HG03097 (cell line): ENCODE measurements around the gene TP53BP2.
"Not testable (repeated sequence)": the region's sequence is repeated elsewhere in the genome, so short reads cannot be mapped to it uniquely, and the experiment has no call there.

Experiments
- ATAC-seq: cut with Tn5 transposase; IDR thresholded peaks from one replicate; pipeline ENCODE4 v1.9.1; 2021; ENCODE audit not compliant: unreplicated experiment, low FRiP score

TP53BP2 gene

DNA sequence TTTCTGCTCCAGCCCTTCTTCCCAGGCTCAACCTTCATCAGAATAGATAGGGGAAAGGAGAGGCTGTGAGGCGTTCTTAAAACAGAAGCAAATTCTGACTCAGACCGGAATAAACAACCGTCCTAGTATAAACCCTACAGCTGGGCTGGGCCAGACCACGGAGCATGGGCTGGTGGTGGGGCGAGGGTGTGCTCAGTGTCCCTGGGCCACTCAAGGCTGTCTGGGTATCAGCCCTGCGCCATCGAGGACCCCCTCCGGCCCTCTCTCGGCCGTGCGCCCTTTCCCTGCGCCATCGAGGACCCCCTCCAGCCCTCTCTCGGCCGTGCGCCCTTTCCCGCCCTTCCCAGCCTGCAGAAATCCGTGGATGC is 97.4 kb downstream of the TP53BP2 start:
- ATAC-seq, result no peak

DNA sequence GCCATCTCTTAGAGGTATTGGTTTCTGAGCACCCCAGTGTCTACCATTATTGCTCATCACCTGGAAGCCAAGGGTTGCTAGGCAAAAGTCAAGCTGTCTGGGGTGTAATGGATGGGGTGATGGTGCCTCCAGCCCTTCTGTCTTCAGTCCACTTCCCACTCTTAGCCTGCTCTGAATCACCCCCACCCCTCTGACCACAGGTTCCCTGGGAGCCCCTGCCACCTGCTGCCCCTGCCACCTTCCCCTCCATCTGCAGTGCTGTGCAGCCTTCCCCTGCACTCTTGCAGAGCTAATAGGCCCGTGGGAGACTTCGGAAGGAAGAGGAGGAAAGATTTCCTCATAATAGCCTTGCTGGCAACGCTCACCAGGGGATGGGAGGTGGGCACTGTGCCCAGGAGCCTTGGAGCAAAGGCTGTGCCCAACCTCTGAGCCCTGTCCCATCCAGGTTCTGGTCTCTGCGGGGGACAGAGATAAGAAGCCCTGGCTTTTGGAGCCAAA is 97.9 kb downstream of the TP53BP2 start:
- no peak for ATAC-seq

DNA sequence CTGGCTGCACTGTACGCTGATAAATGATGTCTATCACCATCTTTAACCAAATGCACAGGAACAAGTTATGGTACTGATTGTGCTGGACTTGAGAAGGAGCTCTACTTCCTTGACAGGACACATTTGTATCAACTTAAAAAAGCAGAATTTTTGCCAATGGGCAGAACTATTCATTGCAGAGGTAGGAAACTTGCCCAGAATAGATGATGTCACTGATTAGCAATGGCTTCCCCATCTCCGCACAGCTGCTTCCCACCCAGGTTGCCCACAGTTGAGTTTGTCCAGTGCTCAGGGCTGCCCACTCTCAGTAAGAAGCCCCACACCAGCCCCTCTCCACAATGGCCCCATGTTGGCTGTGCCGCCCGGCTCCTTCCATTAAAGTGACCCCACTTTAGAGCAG is 100.0 kb downstream of the TP53BP2 start:
- ATAC-seq, result no peak

DNA sequence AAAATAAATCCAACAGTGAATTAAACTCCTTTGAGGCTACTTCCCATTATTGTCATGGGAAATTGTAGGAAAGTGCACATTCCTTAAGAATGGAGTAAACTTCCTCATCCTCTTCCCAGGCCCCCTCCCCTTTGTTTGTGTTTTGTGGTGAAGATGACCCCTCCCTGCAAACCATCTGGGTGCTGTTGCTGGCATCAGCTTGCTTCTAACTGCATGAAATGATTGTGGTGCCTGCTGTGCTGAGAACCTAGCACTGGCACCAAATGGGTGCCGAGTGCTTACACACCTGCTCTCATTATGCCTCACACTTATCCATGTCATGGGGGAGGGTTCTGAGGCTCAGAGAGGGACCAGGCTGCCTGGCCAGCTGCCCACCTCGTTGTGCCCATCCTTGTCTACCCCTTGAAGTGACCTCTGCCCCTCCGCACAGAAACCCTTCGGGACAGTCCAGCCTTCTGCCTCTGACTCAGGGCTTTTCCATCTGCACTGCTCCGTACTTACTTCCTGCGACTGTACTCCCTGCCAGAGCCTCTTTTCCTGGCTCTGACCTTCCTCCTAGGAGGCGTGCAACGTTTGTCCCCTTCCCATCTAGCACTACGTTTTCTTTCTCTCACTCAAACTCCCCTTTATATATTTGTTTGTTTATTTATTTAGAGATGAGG is 102.8 kb downstream of the TP53BP2 start:
- no peak for ATAC-seq

DNA sequence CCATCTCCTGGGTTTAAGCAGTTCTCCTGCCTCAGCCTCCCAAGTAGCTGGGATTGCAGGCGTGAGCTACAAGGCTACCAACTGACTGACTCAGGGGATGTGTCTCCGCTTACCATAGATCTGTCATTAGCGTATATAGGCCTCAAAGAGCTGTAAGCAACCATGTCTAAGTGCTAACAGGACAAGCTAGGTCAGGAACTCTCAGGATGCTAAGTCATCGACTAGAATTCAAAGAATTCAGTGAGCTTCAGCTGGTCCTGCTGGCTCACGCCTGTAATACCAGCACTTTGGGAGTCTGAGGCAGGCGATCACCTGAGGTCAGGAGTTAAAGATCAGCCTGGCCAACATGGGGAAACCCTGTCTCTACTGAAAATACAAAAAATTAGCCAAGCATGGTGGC is 103.9 kb downstream of the TP53BP2 start:
- ATAC-seq, result no peak

DNA sequence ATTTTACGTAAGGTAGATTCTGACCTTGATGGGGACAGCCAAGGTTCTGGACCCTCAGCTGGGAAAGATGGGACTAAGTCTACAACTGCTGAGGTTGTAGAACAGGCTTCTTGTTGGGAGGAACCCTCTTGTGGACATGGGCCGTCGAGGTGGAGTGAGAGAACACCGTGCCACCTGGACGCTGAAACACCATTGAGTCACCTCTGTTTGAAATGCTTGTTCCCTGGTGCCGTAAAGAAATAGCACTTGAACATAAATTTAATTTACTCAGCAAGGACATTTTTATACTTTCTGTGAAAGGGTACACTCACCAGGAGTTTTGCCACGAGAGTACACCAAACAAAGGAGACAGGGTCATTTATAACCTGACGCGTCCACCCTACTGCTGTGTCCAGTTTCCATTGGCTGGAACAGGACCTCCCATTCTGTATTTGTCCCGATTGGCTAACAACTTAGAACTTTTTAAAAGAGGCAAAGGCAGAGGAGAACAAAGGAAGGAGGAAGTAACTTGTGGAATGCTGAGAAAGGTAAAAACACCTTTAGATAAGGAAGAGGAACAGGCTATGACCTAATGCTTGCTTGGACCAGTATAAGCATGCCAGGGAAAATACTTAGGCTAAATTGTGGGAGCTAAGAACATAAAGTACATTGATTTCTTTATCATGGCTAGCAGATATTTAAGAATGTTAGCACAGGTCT is 105.6 kb downstream of the TP53BP2 start:
- not testable (repeated sequence) for ATAC-seq

DNA sequence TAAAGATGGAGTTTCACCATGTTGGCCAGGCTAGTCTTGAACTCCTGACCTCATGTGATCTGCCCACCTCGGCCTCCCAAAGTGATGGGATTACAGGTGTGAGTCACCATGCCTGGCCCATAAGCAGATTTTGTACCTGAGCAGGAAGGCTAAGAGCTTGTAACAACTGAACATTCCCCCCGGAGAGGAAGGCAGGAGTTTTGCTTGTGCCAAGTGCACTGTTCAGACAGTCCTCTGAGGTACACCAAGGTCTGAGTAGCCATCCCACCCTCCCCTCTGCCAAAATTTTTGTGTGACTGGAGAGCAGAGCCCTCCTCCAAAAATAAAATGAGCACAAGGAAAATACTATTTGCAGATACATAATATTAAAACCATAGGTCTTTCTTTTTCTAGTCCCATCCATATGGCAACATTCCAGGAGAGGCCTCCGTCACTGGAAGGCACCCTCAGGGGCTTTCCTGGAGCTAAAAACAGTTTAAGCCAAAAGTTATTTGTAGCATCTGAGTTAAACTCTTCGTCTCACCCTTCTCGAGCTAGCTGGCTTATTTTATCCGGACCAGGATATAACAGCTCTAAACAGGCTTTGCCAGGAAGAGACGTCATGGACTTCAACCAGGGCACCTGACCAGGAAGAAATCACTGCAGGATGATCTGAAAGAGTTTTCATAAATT is 106.2 kb downstream of the TP53BP2 start:
- ATAC-seq, result no peak

DNA sequence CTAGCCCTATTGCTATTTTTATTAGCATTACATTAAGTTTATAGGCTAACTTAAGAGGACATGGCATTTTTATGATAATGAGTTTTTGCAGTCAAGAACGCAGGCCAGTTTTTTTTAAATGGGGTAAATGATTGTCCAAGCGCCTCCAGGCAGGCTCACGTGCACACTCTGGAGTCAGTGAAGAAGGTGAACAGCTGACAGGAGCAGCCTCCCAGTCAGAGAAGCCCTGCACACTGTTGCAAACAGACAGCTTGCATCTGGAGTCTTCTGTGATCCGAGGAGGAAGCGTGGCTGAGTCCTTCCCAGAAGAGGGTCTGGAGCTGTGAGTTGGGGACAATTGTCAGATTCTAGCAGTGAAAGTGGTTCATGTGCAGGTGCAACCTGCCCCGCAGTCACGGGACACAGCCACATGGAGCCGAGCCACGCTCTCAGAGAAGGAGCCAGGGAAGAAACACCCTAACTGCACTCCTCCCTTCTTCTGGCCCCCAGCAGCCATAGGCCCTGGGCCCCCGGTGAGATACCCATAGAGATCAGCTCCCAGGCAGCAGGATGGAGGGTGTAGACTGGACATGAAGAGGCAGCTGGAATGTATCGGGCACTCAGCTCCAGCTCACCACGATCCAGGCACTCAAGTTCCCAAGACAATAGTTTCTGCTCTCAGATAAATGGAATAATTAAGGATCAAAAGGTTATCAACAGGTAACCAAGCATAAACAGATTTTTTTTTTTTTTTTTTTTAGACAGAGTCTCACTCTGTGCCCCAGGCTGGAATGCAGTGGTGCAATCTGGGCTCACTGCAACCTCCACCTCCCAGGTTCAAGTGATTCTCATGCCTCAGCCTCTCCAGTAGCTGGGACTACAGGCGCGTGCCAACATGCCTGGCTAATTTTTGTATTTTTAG is 107.0 kb downstream of the TP53BP2 start:
- ATAC-seq, result no peak

DNA sequence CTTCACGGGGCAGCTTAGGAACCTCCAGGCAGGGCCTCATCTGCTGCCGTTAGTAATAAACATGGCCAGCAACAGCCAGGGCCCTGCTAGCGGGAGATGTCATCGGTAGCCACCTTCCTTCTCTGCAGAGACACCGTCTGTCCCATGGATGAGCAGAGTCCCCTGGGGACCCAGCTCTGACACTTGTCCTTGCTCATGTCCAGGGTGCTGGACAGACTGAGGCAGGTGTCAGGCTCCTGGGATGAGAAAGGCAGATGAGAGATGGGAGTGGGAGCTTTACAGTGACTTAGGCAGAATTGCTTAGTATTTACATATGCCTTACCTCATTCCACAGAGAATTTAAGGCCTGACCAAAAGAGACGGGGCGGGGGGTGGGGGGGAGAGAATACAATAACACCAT is 108.4 kb downstream of the TP53BP2 start:
- ATAC-seq, result no peak

DNA sequence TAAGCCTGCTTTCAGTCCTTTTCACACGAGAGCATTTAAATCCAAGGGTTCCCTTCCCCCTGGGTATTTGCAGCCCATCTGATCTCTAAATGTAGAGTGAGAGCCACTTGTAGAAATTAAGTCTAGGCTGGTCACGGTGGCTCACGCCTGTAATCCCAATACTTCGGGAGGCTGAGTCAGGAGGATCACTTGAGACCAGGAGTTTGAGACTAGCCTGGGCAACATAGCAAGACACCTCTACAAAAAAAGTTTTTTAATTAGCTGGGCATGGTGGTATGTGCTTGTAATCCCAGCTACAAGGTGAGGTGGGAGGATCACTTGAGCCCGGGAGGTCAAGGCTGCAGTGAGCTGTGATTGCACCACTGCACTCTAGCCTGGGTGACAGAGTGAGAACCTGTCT is 109.1 kb downstream of the TP53BP2 start:
- not testable (repeated sequence) for ATAC-seq

DNA sequence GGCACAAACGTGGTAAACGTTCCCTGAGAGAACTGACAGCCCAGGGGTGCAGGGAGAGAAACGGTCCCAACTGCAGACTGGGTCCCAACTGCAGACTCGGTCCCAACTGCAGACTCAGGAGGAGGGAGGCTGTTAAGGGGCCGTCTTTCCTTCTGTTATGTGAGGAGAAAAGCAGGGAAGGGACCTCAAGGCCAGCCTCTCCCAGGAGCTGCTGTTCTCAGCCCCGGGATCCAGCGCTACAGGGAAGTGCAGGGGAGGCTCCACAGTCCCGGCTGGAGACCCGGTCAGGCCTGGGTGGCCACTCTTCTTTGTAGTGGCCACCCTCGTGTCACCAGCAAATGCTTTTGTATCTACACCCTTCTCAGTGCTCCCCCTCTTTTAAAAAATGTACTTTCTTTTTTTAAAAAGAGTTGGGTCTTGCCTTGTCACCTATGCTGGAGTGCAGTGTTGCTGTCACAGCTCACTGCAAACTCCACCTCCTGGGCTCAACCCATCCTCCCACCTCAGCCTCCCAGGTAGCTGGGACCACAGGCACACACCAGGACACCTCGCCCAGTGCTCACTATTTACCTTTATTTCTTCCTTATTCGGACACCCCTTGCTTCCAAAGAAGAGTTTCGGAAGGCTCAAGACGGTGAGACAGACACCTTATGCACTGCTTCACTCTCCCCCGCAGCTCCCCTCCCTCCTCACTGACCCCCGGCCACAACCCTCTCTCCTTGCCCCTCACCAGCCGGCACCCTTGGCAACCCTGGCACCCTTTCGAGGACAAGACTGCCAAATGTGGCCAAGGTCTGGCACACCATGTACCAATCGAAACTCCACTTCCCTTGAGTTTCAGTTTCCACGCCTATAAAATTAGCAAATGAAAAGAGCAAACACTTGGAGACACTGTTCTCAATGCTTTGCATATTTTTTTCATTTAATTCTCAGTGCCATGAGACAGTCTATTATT is 111.6 kb downstream of the TP53BP2 start:
- ATAC-seq, result no peak

DNA sequence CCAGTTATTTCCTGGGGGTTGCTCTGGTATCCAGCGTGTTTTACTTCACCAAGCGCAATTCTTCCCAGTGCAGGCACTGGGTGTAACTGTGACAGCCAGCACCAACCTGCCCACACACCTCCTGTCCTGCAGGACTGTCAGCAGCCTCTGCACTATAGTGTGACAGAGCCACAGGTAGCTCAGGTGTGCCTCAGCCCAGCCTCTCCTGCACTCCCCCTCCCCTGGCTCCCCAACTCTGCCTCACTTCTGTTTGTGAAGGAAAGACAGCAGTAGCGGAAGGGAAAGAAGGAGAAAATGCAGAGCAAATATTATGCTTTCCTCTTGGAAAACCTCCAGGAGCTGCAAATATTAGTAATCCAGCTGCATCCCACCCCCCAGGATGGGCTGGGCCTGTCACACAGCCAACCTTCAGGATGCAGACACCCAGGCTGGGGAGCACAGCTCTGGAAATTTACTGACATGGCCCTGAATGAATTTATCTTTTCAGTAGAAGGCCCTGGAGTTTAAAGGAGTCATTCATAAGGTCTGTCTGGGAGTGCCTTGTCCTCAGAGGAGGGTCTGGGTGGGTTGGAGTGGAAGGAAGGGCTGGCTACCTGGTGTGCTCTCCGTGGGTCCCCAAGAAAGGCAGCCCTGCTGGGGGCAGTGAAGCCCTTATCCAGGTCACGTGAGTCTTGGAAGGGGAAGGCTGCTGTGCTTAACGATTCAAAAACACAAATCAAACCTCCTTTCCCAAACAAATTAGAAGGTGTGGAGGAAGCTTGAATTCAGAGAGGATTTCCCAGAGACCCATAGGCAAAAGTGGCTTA is 112.6 kb downstream of the TP53BP2 start:
- no peak for ATAC-seq

DNA sequence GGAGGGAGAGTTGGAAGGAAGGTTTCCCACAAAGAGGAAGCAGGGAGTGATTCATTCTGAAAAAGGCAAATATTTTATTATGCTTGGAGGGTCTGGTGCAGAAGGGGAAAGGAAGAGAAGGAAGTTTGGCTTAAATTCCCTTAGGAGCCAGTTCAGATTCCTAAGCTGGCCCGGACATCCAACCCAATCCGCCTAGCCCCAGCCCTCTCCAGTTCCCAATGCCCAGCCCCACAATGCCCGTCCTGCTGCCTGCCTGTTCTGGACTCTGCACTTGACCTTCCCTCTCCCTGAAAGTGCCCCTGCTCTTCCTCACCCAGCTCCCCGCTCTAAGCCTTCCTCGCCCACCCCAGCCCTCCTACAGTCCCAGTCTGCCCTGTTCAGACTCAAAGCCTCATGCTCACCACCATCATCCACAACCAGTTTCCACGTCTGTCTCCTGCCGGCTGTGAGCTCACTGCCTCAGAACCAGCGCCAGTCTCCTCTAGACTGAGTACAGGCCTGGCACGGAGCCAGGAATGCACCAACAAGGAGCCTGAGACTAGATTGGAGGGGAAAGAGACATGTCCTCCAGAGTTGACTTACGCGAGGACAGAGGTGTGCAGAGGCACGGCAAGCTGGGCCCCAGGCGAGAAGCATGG is 114.5 kb downstream of the TP53BP2 start:
- ATAC-seq, result no peak

DNA sequence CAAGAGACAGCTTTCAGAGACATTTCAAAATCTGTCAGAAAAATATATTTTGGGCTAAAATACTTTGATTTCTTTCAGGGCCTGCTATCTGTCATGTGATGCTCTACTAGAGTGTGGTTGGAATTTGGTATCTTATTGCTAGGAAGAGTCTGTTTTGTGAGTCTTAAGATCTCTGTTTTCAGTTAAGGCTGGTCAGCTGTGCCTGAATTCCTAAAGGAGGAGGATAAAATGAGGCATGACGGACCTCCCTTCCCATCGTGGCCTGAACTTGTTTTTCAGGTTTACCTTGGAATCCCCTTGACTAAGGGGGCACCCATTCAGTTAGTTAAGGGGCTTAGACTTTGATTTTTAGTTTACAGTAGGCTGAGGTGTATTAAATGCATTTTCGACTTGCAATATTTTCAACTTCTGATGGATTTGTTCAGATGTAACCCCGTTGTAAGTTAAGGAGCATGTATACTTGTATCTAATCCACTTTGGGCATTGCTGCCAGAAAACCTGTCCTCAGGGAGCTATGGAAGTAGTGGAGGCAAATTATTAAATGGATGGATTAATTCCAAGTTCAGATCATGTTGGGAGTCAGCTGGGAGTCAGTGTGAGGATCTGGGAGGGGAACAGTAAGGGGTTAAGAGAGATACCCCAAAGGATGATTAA is 115.1 kb downstream of the TP53BP2 start:
- no peak for ATAC-seq

DNA sequence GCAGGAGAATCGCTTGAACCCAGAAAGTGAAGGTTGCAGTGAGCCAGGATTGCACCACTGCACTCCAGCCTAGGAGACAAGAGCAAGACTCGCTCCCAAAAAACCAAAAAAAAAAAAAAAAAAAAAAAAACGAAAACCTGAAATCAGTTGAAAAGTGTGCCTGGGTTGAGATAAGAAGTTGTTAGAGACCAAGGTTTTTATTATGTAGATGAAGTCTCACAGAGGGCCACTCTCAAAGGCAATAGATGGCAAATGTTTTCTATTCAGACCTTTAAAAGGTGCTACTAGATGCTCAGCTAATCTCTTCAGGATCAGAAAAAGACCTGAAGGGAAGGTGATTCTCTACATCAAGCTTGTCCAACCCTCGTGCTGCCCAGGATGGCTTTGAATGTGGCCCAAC is 115.8 kb downstream of the TP53BP2 start:
- ATAC-seq, result no peak
